HepG2 (cell line): ENCODE data around the gene NUDT22. TPM values are rescaled to one million over a fixed set of nuclear protein-coding genes. Genes with fewer than 3 reads are reported as not detected.

Source experiments
- BRD4 ChIP-seq: sonication (generic); formaldehyde crosslinking; IDR thresholded peaks from 2 replicates; pipeline ENCODE4 v1.4.0; 2020; ENCODE audit warnings: missing genetic modification reagents
- FOSL2 ChIP-seq: sonication (generic); formaldehyde crosslinking; IDR thresholded peaks from 2 replicates; pipeline ENCODE4 v1.4.0; 2020; ENCODE audit warnings: missing genetic modification reagents
- MATR3 ChIP-seq: sonication (generic); formaldehyde crosslinking; IDR thresholded peaks from 2 replicates; pipeline ENCODE4 v1.4.0; 2020; ENCODE audit warnings: missing genetic modification reagents
- MIER2 ChIP-seq: IDR thresholded peaks from 2 replicates; pipeline ENCODE4 v1.6.1; 2016; ENCODE audit warnings: missing biosample characterization, missing genetic modification reagents
- NKX3-1 ChIP-seq: sonication (generic); formaldehyde crosslinking; IDR thresholded peaks from 2 replicates; pipeline ENCODE4 v1.5.0; 2020; ENCODE audit warnings: missing genetic modification reagents
- RFX5 ChIP-seq: IDR thresholded peaks from 2 replicates; pipeline ENCODE4 v1.6.1; 2011; ENCODE audit warnings: low read depth, low read length, improper control_type of control experiment
- U2AF1 ChIP-seq: fragments of 200-400 bp; formaldehyde crosslinking; optimal IDR thresholded peaks from 2 replicates; pipeline ENCODE3; 2017; ENCODE audit warnings: mild to moderate bottlenecking, low read depth, low read length
- ZBTB42 ChIP-seq: sonication (generic); formaldehyde crosslinking; IDR thresholded peaks from 2 replicates; pipeline ENCODE4 v1.5.0; 2020; ENCODE audit warnings: mild to moderate bottlenecking, missing genetic modification reagents
- ZFP90 ChIP-seq: sonication (generic); formaldehyde crosslinking; IDR thresholded peaks from 2 replicates; pipeline ENCODE4 v1.8.0; 2022; ENCODE audit warnings: missing genetic modification reagents, mild to moderate bottlenecking, inconsistent platforms, borderline replicate concordance
- ZNF572 ChIP-seq: sonication (generic); formaldehyde crosslinking; IDR thresholded peaks from 2 replicates; pipeline ENCODE4 v1.5.1; 2020; ENCODE audit warnings: mild to moderate bottlenecking, missing genetic modification reagents
- ZNF615 ChIP-seq: sonication (generic); formaldehyde crosslinking; IDR thresholded peaks from 2 replicates; pipeline ENCODE4 v1.5.0; 2020; ENCODE audit warnings: mild to moderate bottlenecking, missing genetic modification reagents, borderline replicate concordance
- ZNF768 ChIP-seq: sonication (generic); formaldehyde crosslinking; IDR thresholded peaks from 2 replicates; pipeline ENCODE4 v1.4.0; 2020; ENCODE audit warnings: missing genetic modification reagents
- ZSCAN12 ChIP-seq: sonication (generic); formaldehyde crosslinking; IDR thresholded peaks from 2 replicates; pipeline ENCODE4 v1.9.0; 2021; ENCODE audit warnings: mild to moderate bottlenecking, missing genetic modification reagents
- polyA plus RNA-seq, 8 experiments: library from polyadenylated mRNA; depleted of rRNA in 3 of 8; stranded (reverse) in 7 of 8; unstranded in 1 of 8; fragments of >200 nt; fragmentation: Illumina TruSeq in 4 of 8; extraction: Trizol in 4 of 8; gene quantifications; 2 replicates each; pipeline versions ENCODE4 v1.2.1 to v1.2.3, GENCODE V29; 2011 to 2016; ENCODE audit warnings: low read depth in 4 of 8, missing spikeins in 1 of 8, mixed read lengths in 1 of 8; ENCODE audit not compliant: insufficient read depth in 1 of 8
- total RNA-seq, 5 experiments: library from RNA; depleted of rRNA; stranded (reverse); fragments of >200 nt; fragmentation: Illumina TruSeq; extraction: Trizol; gene quantifications; 2 replicates each; pipeline ENCODE4 v1.2.3, GENCODE V29; 2016; ENCODE audit warnings: low read depth in 1 of 5
- TF ChIP-seq, protein P1 (sequence below): sonication (generic); formaldehyde crosslinking; IDR thresholded peaks from 2 replicates; pipeline ENCODE4 v1.8.1; 2023; ENCODE audit warnings: mild to moderate bottlenecking, moderate library complexity, missing genetic modification reagents
- TF ChIP-seq, protein P2 (sequence below): IDR thresholded peaks from 2 replicates; pipeline ENCODE4 v1.6.1; 2012; ENCODE audit warnings: low read length, improper control_type of control experiment
- TF ChIP-seq, protein P3 (sequence below): sonication (generic); formaldehyde crosslinking; IDR thresholded peaks from 2 replicates; pipeline ENCODE4 v1.4.0; 2020; ENCODE audit warnings: mild to moderate bottlenecking, missing genetic modification reagents, borderline replicate concordance
- TF ChIP-seq, protein P4 (sequence below): IDR thresholded peaks from 2 replicates; pipeline ENCODE4 v1.6.1; 2012; ENCODE audit warnings: low read depth, low read length, improper control_type of control experiment
- TF ChIP-seq, protein P5 (sequence below): sonication (generic); formaldehyde crosslinking; IDR thresholded peaks from 2 replicates; pipeline ENCODE4 v1.5.0; 2020; ENCODE audit warnings: mild to moderate bottlenecking, missing genetic modification reagents

Gene NUDT22
- total and polyA plus RNA-seq, 2 of the 13 experiments (the other 11 are each of a cell fraction or from before 2014, with no cell fraction given), result 33.5 to 39.8 TPM

DNA sequence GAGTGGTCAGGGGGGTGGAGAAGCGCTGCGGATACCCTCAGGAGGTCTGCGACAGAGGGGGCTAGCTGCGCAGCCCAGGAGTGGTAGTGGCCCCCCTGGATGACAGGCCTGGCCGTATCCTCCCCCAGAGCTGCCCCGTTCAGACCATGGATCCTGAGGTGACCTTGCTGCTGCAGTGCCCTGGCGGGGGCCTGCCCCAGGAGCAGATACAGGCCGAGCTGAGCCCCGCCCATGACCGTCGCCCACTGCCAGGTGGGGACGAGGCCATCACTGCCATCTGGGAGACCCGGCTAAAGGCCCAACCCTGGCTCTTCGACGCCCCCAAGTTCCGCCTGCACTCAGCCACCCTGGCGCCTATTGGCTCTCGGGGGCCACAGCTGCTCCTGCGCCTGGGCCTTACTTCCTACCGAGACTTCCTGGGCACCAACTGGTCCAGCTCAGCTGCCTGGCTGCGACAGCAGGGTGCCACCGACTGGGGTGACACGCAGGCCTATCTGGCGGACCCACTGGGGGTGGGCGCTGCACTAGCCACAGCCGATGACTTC, 505 bp downstream of the NUDT22 start (continued):
- TF ChIP-seq MIER2 (no peak), FOSL2 (CRISPR knock-in tag) (no peak), ZNF572 (CRISPR knock-in tag) (no peak), BRD4 (CRISPR knock-in tag) (no peak), U2AF1 (no peak), ZFP90 (CRISPR knock-in tag) (peak; percentile 34; the same call in 1 of the 2 replicates), ZBTB42 (CRISPR knock-in tag) (no peak), RFX5 (no peak), ZNF615 (CRISPR knock-in tag) (no peak), NKX3-1 (CRISPR knock-in tag) (no peak), ZNF768 (CRISPR knock-in tag) (no peak; the same call in 1 of the 2 replicates), ZSCAN12 (CRISPR knock-in tag) (no peak), MATR3 (CRISPR knock-in tag) (no peak)
- TF ChIP-seq, protein P1, sequence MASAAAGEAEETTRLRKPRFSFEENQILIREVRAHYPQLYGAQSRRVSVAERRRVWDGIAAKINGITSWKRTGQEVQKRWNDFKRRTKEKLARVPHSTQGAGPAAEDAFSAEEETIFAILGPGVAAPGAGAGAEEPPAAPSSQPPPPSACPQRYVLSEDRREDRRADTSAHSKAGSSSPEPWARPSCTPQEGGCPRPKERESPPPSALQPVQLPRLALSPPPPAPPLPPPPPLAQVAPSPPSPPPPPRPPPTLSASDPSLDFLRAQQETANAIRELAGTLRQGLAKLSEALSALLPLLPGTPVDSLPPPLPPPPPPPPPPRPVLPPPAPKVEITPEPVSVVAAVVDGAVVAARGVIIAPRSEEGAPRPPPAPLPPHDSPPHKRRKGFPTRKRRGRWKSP (CRISPR knock-in tag), result no peak
- TF ChIP-seq, protein P2, sequence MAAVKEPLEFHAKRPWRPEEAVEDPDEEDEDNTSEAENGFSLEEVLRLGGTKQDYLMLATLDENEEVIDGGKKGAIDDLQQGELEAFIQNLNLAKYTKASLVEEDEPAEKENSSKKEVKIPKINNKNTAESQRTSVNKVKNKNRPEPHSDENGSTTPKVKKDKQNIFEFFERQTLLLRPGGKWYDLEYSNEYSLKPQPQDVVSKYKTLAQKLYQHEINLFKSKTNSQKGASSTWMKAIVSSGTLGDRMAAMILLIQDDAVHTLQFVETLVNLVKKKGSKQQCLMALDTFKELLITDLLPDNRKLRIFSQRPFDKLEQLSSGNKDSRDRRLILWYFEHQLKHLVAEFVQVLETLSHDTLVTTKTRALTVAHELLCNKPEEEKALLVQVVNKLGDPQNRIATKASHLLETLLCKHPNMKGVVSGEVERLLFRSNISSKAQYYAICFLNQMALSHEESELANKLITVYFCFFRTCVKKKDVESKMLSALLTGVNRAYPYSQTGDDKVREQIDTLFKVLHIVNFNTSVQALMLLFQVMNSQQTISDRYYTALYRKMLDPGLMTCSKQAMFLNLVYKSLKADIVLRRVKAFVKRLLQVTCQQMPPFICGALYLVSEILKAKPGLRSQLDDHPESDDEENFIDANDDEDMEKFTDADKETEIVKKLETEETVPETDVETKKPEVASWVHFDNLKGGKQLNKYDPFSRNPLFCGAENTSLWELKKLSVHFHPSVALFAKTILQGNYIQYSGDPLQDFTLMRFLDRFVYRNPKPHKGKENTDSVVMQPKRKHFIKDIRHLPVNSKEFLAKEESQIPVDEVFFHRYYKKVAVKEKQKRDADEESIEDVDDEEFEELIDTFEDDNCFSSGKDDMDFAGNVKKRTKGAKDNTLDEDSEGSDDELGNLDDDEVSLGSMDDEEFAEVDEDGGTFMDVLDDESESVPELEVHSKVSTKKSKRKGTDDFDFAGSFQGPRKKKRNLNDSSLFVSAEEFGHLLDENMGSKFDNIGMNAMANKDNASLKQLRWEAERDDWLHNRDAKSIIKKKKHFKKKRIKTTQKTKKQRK, result no peak
- TF ChIP-seq, protein P3, sequence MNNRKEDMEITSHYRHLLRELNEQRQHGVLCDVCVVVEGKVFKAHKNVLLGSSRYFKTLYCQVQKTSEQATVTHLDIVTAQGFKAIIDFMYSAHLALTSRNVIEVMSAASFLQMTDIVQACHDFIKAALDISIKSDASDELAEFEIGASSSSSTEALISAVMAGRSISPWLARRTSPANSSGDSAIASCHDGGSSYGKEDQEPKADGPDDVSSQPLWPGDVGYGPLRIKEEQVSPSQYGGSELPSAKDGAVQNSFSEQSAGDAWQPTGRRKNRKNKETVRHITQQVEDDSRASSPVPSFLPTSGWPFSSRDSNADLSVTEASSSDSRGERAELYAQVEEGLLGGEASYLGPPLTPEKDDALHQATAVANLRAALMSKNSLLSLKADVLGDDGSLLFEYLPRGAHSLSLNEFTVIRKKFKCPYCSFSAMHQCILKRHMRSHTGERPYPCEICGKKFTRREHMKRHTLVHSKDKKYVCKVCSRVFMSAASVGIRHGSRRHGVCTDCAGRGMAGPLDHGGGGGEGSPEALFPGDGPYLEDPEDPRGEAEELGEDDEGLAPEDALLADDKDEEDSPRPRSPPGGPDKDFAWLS, result no peak
- TF ChIP-seq, protein P4, sequence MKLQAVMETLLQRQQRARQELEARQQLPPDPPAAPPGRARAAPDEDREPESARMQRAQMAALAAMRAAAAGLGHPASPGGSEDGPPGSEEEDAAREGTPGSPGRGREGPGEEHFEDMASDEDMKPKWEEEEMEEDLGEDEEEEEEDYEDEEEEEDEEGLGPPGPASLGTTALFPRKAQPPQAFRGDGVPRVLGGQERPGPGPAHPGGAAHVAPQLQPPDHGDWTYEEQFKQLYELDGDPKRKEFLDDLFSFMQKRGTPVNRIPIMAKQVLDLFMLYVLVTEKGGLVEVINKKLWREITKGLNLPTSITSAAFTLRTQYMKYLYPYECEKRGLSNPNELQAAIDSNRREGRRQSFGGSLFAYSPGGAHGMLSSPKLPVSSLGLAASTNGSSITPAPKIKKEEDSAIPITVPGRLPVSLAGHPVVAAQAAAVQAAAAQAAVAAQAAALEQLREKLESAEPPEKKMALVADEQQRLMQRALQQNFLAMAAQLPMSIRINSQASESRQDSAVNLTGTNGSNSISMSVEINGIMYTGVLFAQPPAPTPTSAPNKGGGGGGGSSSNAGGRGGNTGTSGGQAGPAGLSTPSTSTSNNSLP, result no peak
- TF ChIP-seq, protein P5, sequence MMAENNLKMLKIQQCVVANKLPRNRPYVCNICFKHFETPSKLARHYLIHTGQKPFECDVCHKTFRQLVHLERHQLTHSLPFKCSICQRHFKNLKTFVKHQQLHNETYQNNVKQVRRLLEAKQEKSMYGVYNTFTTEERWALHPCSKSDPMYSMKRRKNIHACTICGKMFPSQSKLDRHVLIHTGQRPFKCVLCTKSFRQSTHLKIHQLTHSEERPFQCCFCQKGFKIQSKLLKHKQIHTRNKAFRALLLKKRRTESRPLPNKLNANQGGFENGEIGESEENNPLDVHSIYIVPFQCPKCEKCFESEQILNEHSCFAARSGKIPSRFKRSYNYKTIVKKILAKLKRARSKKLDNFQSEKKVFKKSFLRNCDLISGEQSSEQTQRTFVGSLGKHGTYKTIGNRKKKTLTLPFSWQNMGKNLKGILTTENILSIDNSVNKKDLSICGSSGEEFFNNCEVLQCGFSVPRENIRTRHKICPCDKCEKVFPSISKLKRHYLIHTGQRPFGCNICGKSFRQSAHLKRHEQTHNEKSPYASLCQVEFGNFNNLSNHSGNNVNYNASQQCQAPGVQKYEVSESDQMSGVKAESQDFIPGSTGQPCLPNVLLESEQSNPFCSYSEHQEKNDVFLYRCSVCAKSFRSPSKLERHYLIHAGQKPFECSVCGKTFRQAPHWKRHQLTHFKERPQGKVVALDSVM (CRISPR knock-in tag), result no peak
